Right lobe of liver (tissue), 4 donors: ENCODE results near the gene LRFN5.

Experiments used
- CTCF ChIP-seq, 4 donors: fragments of 200-600 bp in 3 of 4; fragments of 450-650 bp in 1 of 4; IDR thresholded peaks; one replicate each; pipeline versions ENCODE4 v1.5.1 to v1.8.0; 2016 to 2022; ENCODE audit warnings: antibody characterized with exemption in 4 of 4, mild to moderate bottlenecking in 2 of 4
- POLR2A ChIP-seq: fragments of 450-650 bp; IDR thresholded peaks from one replicate; pipeline ENCODE4 v1.6.1; 2017; ENCODE audit warnings: antibody characterized with exemption, mild to moderate bottlenecking
- donor health status: DM: no; HTN: no; CAD: no.
- donor health status: DM: no; HTN: no; CAD: no.
- donor health status: DM: no; HTN: yes; CAD: no.

- no peak for TF ChIP-seq CTCF (IDR thresholded peaks at IDR 0.05)
- no peak for TF ChIP-seq POLR2A
Observed at GRCh38 chr14:41873686-41874317, 267.1 kb downstream of the LRFN5 start.
